Measurements from ENCODE around the gene CBX6.

DNA sequence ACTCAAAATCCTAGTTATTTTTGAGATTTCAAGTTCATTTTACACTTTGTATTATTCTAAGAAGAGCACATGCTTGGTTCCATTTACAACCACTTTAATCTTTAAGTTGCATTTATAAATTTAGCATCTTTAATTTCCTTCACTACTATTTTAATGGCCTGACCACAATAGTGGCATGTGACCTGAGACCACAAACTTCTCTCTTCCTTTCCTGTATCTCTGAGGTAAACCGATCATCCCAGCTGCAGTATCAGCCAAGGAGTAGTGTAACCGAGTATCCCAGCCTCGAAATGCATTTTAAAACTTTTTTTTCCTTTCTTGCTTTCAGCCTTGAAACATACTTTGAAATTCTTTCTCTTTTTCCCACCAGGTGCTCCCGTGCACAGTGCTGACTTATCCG, 28.7 kb upstream of the CBX6 start:
- TF ChIP-seq, protein P1, sequence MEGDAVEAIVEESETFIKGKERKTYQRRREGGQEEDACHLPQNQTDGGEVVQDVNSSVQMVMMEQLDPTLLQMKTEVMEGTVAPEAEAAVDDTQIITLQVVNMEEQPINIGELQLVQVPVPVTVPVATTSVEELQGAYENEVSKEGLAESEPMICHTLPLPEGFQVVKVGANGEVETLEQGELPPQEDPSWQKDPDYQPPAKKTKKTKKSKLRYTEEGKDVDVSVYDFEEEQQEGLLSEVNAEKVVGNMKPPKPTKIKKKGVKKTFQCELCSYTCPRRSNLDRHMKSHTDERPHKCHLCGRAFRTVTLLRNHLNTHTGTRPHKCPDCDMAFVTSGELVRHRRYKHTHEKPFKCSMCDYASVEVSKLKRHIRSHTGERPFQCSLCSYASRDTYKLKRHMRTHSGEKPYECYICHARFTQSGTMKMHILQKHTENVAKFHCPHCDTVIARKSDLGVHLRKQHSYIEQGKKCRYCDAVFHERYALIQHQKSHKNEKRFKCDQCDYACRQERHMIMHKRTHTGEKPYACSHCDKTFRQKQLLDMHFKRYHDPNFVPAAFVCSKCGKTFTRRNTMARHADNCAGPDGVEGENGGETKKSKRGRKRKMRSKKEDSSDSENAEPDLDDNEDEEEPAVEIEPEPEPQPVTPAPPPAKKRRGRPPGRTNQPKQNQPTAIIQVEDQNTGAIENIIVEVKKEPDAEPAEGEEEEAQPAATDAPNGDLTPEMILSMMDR (conservative IDR thresholded peaks at IDR 0.05; ENCODE audit: low read length), result no peak
- TF ChIP-seq EZH2phosphoT487 (IDR thresholded peaks at IDR 0.05; ENCODE audit: borderline replicate concordance, low read depth, low read length), result no peak

Measured in OCI-LY7 (cell line).